ENCODE data around the gene SPPL2B. TPM values are rescaled to one million over a fixed set of nuclear protein-coding genes. Genes with fewer than 3 reads are reported as not detected.
"Not testable (repeated sequence)": the region's sequence is repeated elsewhere in the genome, so short reads cannot be mapped to it uniquely, and the experiment has no call there.

Gene SPPL2B
- polyA plus RNA-seq, 4 donors, result 53.8 to 91.6 (median 59.9) TPM

DNA sequence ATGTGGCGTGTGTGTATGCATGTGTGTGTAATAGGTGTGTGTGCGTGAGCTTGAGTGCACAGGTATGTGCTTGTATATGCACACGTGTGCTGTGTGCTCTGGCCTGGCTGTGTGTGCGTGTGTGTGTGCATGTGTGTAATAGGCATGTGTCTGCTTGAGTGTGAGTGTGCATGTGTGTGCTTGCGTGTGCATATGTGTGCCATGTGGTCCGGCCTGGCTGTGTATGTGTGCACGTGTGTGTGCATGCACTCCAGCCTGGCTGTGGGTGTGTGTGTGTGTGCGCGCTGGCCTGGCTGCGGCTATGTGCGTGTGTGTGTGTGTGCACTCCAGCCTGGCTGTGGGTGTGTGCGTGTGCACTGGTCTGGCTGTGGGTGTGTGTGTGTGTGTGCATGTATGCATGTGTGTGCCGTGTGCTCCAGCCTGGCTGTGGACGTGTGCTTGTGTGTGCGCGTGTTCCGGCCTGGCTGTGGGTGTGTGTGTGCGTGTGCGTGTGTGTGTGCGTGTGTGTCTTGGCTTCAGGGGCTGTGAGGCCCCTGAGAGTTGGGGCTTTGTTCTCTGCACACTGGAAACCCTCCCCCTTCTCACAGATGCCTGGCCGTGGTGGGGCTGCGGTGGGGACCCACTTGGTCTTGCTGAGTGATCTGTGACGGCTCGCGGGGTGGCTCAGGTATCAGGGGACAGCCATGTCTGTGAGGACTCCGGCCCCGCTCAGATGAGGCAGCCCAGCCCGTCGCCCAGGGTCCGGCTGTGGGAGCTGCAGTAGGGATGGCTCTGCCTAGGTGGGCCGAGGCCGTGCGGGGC lies 8.2 kb downstream of the SPPL2B start:
- DNase-seq (ENCODE audit: low read depth in 4 of 4, low spot score in 3 of 4), result no peak

DNA sequence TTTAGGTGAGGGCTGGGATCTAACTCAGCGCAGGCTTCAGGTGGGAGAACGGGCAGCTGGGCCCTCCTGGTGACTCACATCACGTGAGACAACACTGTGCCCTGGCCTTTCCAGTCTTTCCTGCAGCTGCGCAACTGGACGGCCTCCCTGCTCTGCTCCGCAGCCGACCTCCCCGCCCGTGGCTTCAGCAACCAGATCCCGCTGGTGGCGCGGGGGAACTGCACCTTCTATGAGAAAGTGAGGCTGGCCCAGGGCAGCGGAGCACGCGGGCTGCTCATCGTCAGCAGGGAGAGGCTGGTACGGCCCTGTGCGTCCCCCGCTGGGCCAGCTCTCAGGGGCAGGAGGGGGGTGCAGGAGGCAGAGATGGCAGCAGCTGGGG lies 8.8 kb downstream of the SPPL2B start:
- DNase-seq (ENCODE audit: low read depth in 4 of 4, low spot score in 3 of 4), result peak; percentile 52 to 77 (median 64)

- DNase-seq (ENCODE audit: low read depth in 4 of 4, low spot score in 3 of 4), result no peak
Observed at GRCh38 chr19:2338055-2338615, 9.7 kb downstream of the SPPL2B start.

DNA sequence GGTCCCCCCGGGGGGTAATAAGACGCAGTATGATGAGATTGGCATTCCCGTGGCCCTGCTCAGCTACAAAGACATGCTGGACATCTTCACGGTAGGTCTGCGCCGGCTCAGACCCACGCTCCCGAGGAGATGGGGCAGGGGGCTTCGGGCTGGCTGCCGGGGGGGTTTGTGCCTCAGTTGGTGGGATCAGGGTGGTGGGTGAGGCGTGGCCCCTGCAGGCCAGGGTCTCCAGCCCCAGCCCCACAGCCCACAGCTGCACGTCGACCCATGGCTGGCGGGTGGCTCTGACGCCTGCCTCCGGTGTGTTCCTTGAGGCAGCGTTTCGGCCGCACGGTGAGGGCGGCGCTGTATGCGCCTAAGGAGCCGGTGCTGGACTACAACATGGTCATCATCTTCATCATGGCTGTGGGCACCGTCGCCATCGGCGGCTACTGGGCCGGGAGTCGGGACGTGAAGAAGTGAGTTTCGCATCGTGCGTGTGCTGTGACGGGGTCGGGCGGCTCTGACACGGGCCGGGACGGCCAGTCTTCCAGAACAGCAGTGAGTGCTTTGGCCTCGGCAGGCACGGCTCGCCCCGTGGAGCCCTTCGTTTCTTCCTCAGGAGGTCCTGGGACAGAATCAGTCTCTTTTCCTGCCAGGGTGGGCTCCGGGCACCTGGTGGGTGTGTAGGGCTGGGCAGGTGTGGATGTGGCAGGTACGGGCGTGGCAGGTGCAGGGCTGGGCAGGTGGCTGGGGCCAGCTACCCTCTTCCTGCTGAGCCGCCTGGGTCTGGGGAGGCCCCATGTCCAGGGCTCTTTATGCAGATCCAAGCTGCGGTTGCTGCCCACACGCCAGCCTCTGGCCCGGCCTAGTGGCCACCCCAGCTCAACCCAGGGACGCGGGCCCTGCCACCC lies 10.5 kb downstream of the SPPL2B start:
- DNase-seq (ENCODE audit: low read depth in 4 of 4, low spot score in 3 of 4), result no peak

- no peak for DNase-seq (ENCODE audit: low read depth in 4 of 4, low spot score in 3 of 4)
Observed at GRCh38 chr19:2339644-2340310, 11.3 kb downstream of the SPPL2B start.

- no peak for DNase-seq (ENCODE audit: low read depth in 4 of 4, low spot score in 3 of 4)
Observed at GRCh38 chr19:2340496-2341243, 12.2 kb downstream of the SPPL2B start.

- no peak for DNase-seq (ENCODE audit: low read depth in 4 of 4, low spot score in 3 of 4)
Observed at GRCh38 chr19:2341244-2341751, 12.8 kb downstream of the SPPL2B start.

DNA sequence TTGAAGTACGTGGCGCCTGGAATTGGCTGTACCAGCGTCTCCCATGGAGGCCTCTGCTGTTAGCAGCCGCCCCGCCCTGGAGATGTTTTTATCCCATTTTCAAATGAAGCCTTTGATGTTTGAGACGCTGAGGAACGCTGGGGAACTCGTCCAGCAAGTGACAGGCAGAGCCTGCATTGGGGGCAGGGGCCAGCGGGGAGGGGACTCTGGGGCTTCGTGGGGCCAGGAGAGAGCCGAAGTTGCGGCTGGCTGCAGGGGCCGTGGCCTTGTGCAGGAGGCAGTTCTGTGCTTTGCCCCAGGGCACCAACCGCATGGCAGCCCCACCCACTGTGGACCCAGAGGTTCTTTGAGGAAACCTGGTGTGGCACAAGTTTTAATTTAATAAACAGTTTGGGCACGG lies 13.5 kb downstream of the SPPL2B start:
- no peak for DNase-seq (ENCODE audit: low read depth in 4 of 4, low spot score in 3 of 4)

DNA sequence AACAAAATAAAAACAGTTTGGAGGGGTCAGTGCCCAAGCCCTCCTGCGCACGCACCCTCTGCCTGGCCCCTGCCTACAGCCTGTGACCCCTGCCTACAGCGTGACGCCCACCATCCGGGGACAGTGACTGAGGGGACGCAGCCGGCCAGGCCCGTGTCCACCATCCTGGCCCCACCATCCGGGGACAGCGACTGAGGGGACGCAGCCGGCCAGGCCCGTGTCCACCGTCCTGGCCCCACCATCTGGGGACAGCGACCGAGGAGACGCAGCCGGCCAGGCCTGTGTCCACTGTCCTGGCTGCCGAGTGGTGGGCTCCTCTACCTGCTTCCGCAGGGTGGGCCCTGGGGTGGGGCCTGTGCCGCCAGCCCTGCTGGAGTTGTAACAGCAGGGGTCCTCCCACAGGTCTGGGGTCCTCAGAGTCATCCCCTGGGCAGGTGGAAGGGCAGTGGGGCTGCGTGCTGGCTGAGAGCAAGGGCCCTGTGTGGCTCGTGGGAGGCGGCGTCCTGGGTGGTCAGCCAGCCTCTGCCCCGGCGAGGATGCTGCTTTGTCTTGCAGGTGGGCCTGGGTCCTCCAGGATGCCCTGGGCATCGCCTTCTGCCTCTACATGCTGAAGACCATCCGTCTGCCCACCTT lies 14.3 kb downstream of the SPPL2B start:
- DNase-seq (ENCODE audit: low read depth in 4 of 4, low spot score in 3 of 4), result no peak

GRCh38 chr19:2343289-2343982 lies 15.0 kb downstream of the SPPL2B start:
- DNase-seq (ENCODE audit: low read depth in 4 of 4, low spot score in 3 of 4), result no peak

DNA sequence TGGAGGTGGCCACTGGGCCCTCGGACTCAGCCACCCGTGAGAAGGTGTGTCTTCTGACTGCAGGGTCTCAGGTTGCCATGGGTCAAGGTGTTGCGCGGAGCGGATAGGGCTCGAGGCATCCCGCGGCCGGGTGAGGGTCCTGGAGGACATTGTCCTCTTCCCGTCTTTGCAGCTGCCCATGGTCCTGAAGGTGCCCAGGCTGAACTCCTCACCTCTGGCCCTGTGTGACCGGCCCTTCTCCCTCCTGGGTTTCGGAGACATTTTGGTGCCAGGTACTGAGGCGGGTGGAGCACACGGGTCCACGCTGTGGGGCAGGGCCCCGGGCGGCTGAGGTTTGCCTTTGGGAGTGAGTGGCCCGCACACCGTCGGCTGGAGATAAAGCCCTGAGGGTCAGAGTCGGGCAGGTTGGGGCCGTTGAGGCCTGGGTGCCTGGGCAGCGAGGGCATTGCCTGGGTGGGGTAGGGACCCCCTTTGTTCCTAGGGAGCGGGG lies 15.9 kb downstream of the SPPL2B start:
- DNase-seq (ENCODE audit: low read depth in 4 of 4, low spot score in 3 of 4), result no peak

DNA sequence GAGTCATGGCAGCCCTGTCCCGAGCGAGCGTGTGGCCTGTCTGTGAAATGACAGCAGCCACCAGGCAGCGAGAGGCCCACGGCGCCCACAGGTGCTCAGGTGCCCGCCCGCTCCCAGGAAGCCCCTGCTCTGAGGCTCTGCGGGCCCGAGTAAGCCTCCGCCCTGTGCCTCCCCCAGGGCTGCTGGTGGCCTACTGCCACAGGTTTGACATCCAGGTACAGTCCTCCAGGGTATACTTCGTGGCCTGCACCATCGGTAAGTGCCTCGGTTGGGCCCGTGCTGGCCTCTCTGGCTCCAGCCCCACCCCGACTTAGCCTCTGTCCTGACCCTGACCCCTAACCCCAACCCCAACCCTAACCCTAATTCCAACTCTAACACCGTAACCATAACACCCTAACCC lies 16.6 kb downstream of the SPPL2B start:
- no peak for DNase-seq (ENCODE audit: low read depth in 4 of 4, low spot score in 3 of 4)

DNA sequence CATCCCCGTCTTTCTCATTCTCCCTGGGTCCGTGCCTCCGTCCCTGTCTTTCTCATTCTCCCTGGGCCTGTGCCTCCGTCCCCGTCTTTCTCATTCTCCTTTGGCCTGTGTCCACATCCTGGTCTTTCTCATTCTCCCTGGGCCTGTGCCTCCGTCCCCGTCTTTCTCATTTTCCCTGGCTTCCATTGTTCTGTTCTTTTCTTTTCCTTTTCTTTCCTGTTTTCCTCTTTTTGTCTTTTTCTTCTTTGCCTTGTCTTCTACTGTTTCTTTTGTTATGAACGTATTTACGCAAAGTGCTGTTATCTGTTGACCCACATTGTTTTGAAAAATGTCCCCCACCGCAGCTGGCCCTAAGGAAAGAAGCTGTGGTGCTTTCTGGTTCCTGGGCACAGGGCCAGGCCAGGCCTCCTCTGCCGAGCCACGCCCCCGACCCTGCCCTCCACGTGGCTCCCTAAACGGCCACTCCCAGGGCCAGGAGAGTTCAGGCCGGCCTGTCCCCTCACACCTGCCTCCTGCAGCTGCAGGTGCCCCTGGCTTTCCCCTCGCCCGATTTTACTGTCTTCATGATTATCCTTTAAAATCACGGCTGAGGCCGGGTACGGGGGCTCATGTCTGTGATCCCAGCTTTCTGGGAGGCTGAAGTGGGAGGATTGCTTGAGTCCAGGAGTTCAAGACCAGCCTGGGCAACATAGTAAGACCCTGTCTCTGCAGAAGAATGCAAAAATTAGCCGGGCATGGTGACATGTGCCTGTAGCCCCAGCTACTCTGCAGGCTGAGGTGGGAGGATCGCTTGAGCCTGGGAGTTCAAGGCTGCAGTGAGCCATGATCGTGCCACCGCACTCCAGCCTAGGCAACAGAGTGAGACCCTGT lies 17.5 kb downstream of the SPPL2B start:
- DNase-seq (ENCODE audit: low read depth in 4 of 4, low spot score in 3 of 4), result no peak

DNA sequence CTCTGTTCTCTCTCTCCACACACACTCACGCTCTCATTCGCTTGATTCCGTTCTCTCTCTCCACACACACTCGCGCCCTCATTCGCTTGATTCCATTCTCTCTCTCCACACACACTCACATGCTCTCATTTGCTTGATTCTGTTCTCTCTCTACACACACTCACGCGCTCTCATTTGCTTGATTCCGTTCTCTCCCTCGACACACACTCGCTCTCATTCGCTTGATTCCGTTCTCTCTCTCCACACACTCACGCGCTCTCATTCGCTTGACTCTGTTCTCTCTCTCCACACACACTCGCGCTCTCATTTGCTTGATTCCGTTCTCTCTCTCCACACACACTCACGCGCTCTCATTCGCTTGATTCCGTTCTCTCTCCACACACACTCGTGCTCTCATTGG lies 21.3 kb downstream of the SPPL2B start:
- DNase-seq (ENCODE audit: low read depth in 4 of 4, low spot score in 3 of 4), result not testable (repeated sequence)

GRCh38 chr19:2350656-2351055 lies 22.2 kb downstream of the SPPL2B start:
- DNase-seq (ENCODE audit: low read depth in 4 of 4, low spot score in 3 of 4), result no peak

DNA sequence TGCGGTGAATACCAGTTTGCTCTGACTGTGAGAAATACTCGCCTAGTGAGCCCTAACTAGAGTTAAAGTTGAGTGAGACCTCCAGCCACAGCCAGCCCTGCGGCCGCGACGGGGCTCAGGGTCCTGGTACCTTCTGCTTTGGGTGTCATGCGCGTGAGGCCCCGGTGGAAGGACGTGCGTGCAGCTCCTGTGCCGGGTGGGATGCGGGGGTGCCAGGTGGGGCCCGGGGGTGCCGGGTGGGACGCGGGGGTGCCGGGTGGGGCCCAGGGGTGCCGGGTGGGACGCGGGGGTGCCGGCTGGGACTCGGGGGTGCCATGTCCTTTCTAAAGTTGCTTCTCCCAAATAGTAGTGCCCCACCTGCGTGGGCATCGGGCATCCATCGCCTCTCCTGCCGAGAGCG lies 23.1 kb downstream of the SPPL2B start:
- DNase-seq (ENCODE audit: low read depth in 4 of 4, low spot score in 3 of 4), result no peak

DNA sequence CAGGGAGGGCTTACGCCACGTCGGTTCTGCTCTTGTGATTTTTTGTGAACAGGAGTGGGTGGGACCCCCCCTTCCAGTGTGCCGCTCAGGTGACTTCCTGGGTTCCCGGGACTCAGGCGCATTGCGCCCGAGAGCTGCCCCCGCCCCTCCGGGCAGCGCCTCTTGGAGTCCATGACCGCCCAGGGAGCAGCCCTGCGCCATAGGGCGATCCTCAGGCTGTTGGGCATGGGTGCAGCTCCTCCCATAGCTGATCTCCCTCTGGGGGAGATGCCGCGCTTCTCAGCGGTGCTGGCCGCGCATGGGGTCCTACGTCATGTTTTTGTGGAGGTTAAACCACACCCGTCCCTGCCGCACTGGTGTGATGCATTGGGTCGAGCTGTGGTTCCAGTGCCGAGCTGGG lies 23.6 kb downstream of the SPPL2B start:
- DNase-seq (ENCODE audit: low read depth in 4 of 4, low spot score in 3 of 4), result no peak
